ENCODE results near the gene ACTL7B. TPM values are rescaled to one million over a fixed set of nuclear protein-coding genes. Genes with fewer than 3 reads are reported as not detected.

Gene ACTL7B
- total and polyA plus RNA-seq, 2 of the 8 experiments (the other 6 are each of a cell fraction or from before 2014, with no cell fraction given), result not detected

GRCh38 chr9:108851138-108851537 is 4.6 kb downstream of the ACTL7B start (continued):
- TF ChIP-seq ZNF274 (IDR thresholded peaks at IDR 0.05; ENCODE audit: borderline replicate concordance, extremely low read depth, low read length), result no peak
- TF ChIP-seq JUN (IDR thresholded peaks at IDR 0.05; ENCODE audit: low read depth, low read length), result no peak
